Measurements from ENCODE around the gene CETN3. TPM values are rescaled to one million over a fixed set of nuclear protein-coding genes. Genes with fewer than 3 reads are reported as not detected.

CETN3 gene
- total and polyA plus RNA-seq, 2 of the 13 experiments (the other 11 are each of a cell fraction or from before 2014, with no cell fraction given) = 15.4 to 71.5 TPM

GRCh38 chr5:90390326-90390725, 19.2 kb downstream of the CETN3 start:
- in situ Hi-C loops (cut with HindIII; ENCODE audit: extremely low pct_ligation_motif_present, low pct_unique_long_range_greater_than_20kb) (no loop called here), intact Hi-C loops (cut with micrococcal nuclease; ENCODE audit: unreplicated experiment) (no loop called here)
- FAIRE-seq (no peak), ATAC-seq (no peak), DNase-seq (ENCODE audit: low spot score) (no peak)
- ChIA-PET CTCF (ENCODE audit: low intra/inter-chr PET ratio, low total read pairs) (no interaction called here), POLR2A (interaction anchor here (1.2 kb wide), 1 partner anchor 19 kb away, joined by 4 read pairs; the partner anchor contains the start of gene CETN3)
- Histone ChIP-seq H3K36me3 (replicated peaks in 1 of 2; ENCODE audit: control insufficient read depth in 1 of 2, insufficient read depth in 2 of 2, low read length in 2 of 2) (0 out of 5 replicates have a peak, but pooled peaks cover 0 to 6% of the 10 kb centered on the region in 2 experiments), H3K4me3 (replicated peaks in 1 of 3; ENCODE audit: insufficient read depth in 1 of 3, low read depth in 2 of 3, low read length in 3 of 3) (no peak overlapping the region), H3K9ac (ENCODE audit: insufficient read depth, low read depth, low read length) (no peak overlapping the region), H3K79me2 (ENCODE audit: insufficient read depth, low read length) (no peaks in the 10 kb centered on the region), H4K20me1 (ENCODE audit: insufficient read depth, low read length) (no peaks in the 10 kb centered on the region), H3K4me2 (ENCODE audit: low read depth, low read length) (no peak overlapping the region), H3K9me3 (ENCODE audit: low read length) (no peaks in the 10 kb centered on the region), H3K4me1 (ENCODE audit: insufficient read depth, low read length) (no peaks in the 10 kb centered on the region), H2AFZ (ENCODE audit: low read length) (no peak overlapping the region), H3K27me3 (ENCODE audit: control insufficient read depth in 1 of 2, insufficient read depth in 2 of 2, low read length in 2 of 2) (no peaks in the 10 kb centered on the region), H3K27ac (ENCODE audit: extremely low read length, insufficient read depth, low read length) (no peak overlapping the region)
- WGBS (ENCODE audit: low lambda C conversion rate) = 82% methylated on average over 2 of the region's 2 CpGs
- no peak for TF ChIP-seq FLYWCH1 (CRISPR knock-in tag; IDR thresholded peaks at IDR 0.05)
- TF ChIP-seq ZNF276 (CRISPR knock-in tag; IDR thresholded peaks at IDR 0.05; ENCODE audit: low read depth) = no peak
- TF ChIP-seq CREBL2 (CRISPR knock-in tag; IDR thresholded peaks at IDR 0.05; ENCODE audit: borderline replicate concordance) = no peak
- TF ChIP-seq ZNF101 (CRISPR knock-in tag; IDR thresholded peaks at IDR 0.05; ENCODE audit: borderline replicate concordance, low read depth) = no peak
- no peak for TF ChIP-seq HNRNPL (IDR thresholded peaks at IDR 0.05; ENCODE audit: low read depth, low read length)
- no TSS peak for BruUV-seq (replicated peaks)

GRCh38 chr5:90387508-90387907, 22.0 kb downstream of the CETN3 start:
- WGBS (ENCODE audit: low lambda C conversion rate) = 13% methylated on average over 3 of the region's 3 CpGs
- Histone ChIP-seq H3K4me1 (ENCODE audit: insufficient read depth, low read length) (no peaks in the 10 kb centered on the region), H3K27me3 (ENCODE audit: control insufficient read depth in 1 of 2, insufficient read depth in 2 of 2, low read length in 2 of 2) (no peaks in the 10 kb centered on the region), H3K9ac (ENCODE audit: insufficient read depth, low read depth, low read length) (no peak overlapping the region), H4K20me1 (ENCODE audit: insufficient read depth, low read length) (no peaks in the 10 kb centered on the region), H3K4me3 (replicated peaks in 1 of 3; ENCODE audit: insufficient read depth in 1 of 3, low read depth in 2 of 3, low read length in 3 of 3) (no peak overlapping the region), H2AFZ (ENCODE audit: low read length) (no peak overlapping the region), H3K36me3 (replicated peaks in 1 of 2; ENCODE audit: control insufficient read depth in 1 of 2, insufficient read depth in 2 of 2, low read length in 2 of 2) (0 out of 5 replicates have a peak, but pooled peaks cover 0 to 2% of the 10 kb centered on the region in 2 experiments), H3K9me3 (ENCODE audit: low read length) (no peaks in the 10 kb centered on the region), H3K4me2 (ENCODE audit: low read depth, low read length) (no peak overlapping the region), H3K79me2 (ENCODE audit: insufficient read depth, low read length) (no peaks in the 10 kb centered on the region), H3K27ac (ENCODE audit: extremely low read length, insufficient read depth, low read length) (no peak overlapping the region)
- BruUV-seq (replicated peaks) = no TSS peak
- CTCF ChIA-PET (ENCODE audit: low intra/inter-chr PET ratio, low total read pairs) = no interaction called here
- DNase-seq (ENCODE audit: low spot score) = no peak
- POLR2A ChIA-PET = interaction anchor here (1.8 kb wide), 1 partner anchor 22 kb away, joined by 5 read pairs; the partner anchor contains the start of gene CETN3
- in situ Hi-C loops (cut with HindIII; ENCODE audit: extremely low pct_ligation_motif_present, low pct_unique_long_range_greater_than_20kb) (loop anchor here (10.0 kb wide), 1 partner anchor 253 kb away; no protein-coding TSS in a partner anchor), intact Hi-C loops (cut with micrococcal nuclease; ENCODE audit: unreplicated experiment) (no loop called here)
- no peak for ATAC-seq
- TF ChIP-seq ZNF251 (CRISPR knock-in tag; IDR thresholded peaks at IDR 0.05) = no peak
- TF ChIP-seq ZNF629 (CRISPR knock-in tag; conservative IDR thresholded peaks at IDR 0.05) = no peak
- TF ChIP-seq ARID5B (CRISPR knock-in tag; IDR thresholded peaks at IDR 0.05) = no peak
- no peak for TF ChIP-seq ZNF510 (CRISPR knock-in tag; IDR thresholded peaks at IDR 0.05; ENCODE audit: low read depth)
- TF ChIP-seq ZSCAN9 (CRISPR knock-in tag; IDR thresholded peaks at IDR 0.05; ENCODE audit: borderline replicate concordance) = no peak
- TF ChIP-seq DRAP1 (CRISPR knock-in tag; IDR thresholded peaks at IDR 0.05) = no peak
- no peak for FAIRE-seq

All from HepG2 (cell line).